ENCODE results near the gene ZNF304. TPM values are rescaled to one million over a fixed set of nuclear protein-coding genes. Genes with fewer than 3 reads are reported as not detected.

Gene ZNF304
- total and polyA plus RNA-seq, 5 donors from 2014 or later = 1.9 to 6.8 (median 3.1) TPM

DNA sequence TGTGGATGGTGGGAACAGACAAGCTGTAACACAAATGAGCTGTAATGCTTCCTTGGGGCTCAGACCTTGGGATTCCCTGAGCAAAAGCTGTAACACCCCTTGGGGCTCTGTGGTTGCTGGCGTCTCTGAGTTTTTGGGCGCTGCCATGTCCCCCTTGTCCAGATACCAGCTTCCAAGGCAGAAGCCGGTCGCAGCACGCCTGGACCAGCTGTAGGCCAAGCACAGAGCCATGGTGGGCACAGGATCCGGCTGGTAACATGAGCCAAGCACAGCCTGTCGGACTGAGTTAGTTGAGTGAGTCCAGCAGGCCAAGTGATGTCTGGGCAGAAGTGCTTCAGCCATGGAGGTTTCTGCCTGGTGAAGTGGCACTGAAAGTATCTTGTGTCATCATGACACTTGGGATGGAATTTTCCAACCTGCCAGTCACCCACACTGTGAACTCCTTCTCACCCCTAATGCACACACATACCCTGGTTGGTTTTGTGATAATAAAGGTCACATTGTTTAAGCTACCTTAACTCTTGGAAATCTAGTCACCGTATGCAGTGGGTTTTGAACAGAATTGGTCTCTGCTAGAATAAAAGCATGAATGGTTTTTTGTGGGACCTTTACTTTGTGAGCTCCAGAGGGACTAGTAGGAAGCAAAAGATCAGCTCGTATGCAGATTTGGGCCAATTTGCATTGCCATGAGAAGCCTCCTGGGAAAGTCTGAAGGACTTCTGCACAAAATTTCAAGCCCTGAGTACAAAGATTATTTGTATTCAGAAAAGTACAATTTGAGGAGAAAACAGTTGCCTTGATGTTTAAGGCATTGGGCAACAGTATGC lies 52.9 kb downstream of the ZNF304 start:
- peaks cover 7% of the 10 kb centered on the region for H3K36me3 ChIP-seq (ENCODE audit: control insufficient read depth, insufficient read depth, low read length)
- H3K27ac ChIP-seq (ENCODE audit: insufficient read depth, low read length, poor library complexity, severe bottlenecking) = no peak overlapping the region
- Mint-ChIP-seq H3K9me3 (peaks cover 0 to 22% (median 12%) of the 10 kb centered on the region in 7 donors), H3K27me3 (no peaks in the 10 kb centered on the region), H3K27ac (no peak overlapping the region), H3K4me1 (peaks cover 0 to 10% (median 6%) of the 10 kb centered on the region in 4 donors), H3K36me3 (peaks cover 20% of the 10 kb centered on the region), H3K4me3 (no peak overlapping the region)
- no peaks in the 10 kb centered on the region for H3K27me3 ChIP-seq (ENCODE audit: control insufficient read depth, insufficient read depth, low read length)
- H3K4me3 ChIP-seq (ENCODE audit: low read depth, low read length) = no peak overlapping the region
- ATAC-seq (ENCODE audit: low read depth in 2 of 2) (no peak), DNase-seq (no peak)
- H3K9me3 ChIP-seq (ENCODE audit: control insufficient read depth in 2 of 2, low read length in 2 of 2) = peaks cover 19 to 48% of the 10 kb centered on the region in 2 experiments
- no peaks in the 10 kb centered on the region for H3K4me1 ChIP-seq (ENCODE audit: control insufficient read depth, insufficient read depth, low read length, poor library complexity, severe bottlenecking)

- Histone ChIP-seq H3K27ac (ENCODE audit: insufficient read depth, low read length, poor library complexity, severe bottlenecking) (no peak overlapping the region), H3K4me3 (ENCODE audit: low read depth, low read length) (no peak overlapping the region), H3K27me3 (ENCODE audit: control insufficient read depth, insufficient read depth, low read length) (no peaks in the 10 kb centered on the region), H3K9me3 (ENCODE audit: control insufficient read depth in 2 of 2, low read length in 2 of 2) (peaks cover 7 to 26% of the 10 kb centered on the region in 2 experiments), H3K36me3 (ENCODE audit: control insufficient read depth, insufficient read depth, low read length) (no peaks in the 10 kb centered on the region), H3K4me1 (ENCODE audit: control insufficient read depth, insufficient read depth, low read length, poor library complexity, severe bottlenecking) (peaks cover 8% of the 10 kb centered on the region)
- Mint-ChIP-seq H3K36me3 (peaks cover 2% of the 10 kb centered on the region), H3K4me3 (peak overlapping the region in 1 of 4 donors; percentile 20), H3K27me3 (no peaks in the 10 kb centered on the region), H3K4me1 (peaks cover 11 to 21% (median 14%) of the 10 kb centered on the region in 4 donors), H3K9me3 (peaks cover 3 to 11% (median 6%) of the 10 kb centered on the region in 7 donors), H3K27ac (no peak overlapping the region)
- DNase-seq (peak; percentile 53 to 69 (median 66)), ATAC-seq (ENCODE audit: low read depth in 2 of 2) (peak; percentile 27 to 33)
Observed at GRCh38 chr19:57406516-57407123, 55.5 kb downstream of the ZNF304 start.

Other genes starting within 250 kb of the ZNF304 start
- gene USP29, start 231.3 kb upstream of the ZNF304 start, total RNA-seq = not detected
- not detected for gene USP29, start 231.3 kb upstream of the ZNF304 start, polyA plus RNA-seq
- gene ZIM3, start 206.1 kb upstream of the ZNF304 start, total RNA-seq = not detected
- not detected for gene ZIM3, start 206.1 kb upstream of the ZNF304 start, polyA plus RNA-seq
- not detected for gene DUXA, start 183.8 kb upstream of the ZNF304 start, total RNA-seq
- gene DUXA, start 183.8 kb upstream of the ZNF304 start, polyA plus RNA-seq = not detected
- gene ZNF264, start 159.8 kb upstream of the ZNF304 start, total RNA-seq = 35.9 TPM
- 10 to 100 TPM; 12.9 to 25.4 (median 18.1) TPM for gene ZNF264, start 159.8 kb upstream of the ZNF304 start, polyA plus RNA-seq
- gene AURKC, start 120.2 kb upstream of the ZNF304 start, total RNA-seq = 0.69 TPM
- under 1 TPM in 1 of 4 donors, not detected in 3; 0.22 TPM for gene AURKC, start 120.2 kb upstream of the ZNF304 start, polyA plus RNA-seq
- gene ZNF805, start 110.6 kb upstream of the ZNF304 start, total RNA-seq = 30.7 TPM
- 1 to 10 TPM; 1.9 to 6.6 (median 4.0) TPM for gene ZNF805, start 110.6 kb upstream of the ZNF304 start, polyA plus RNA-seq
- 68.5 TPM for gene ZNF460, start 70.8 kb upstream of the ZNF304 start, total RNA-seq
- gene ZNF460, start 70.8 kb upstream of the ZNF304 start, polyA plus RNA-seq = 1 to 10 TPM; 3.0 to 9.5 (median 5.3) TPM
- 4.5 TPM for gene ZNF543, start 30.8 kb upstream of the ZNF304 start, total RNA-seq
- 1 to 10 TPM; 2.6 to 6.6 (median 4.5) TPM for gene ZNF543, start 30.8 kb upstream of the ZNF304 start, polyA plus RNA-seq
- 11.4 TPM for gene TRAPPC2B, start 12.3 kb downstream of the ZNF304 start, total RNA-seq
- 10 to 100 TPM; 23.0 to 28.6 (median 25.3) TPM for gene TRAPPC2B, start 12.3 kb downstream of the ZNF304 start, polyA plus RNA-seq
- 2.1 TPM for gene ZNF547, start 12.3 kb downstream of the ZNF304 start, total RNA-seq
- gene ZNF547, start 12.3 kb downstream of the ZNF304 start, polyA plus RNA-seq = 1 to 10 TPM in 2 of 4 donors, under 1 TPM in 1, not detected in 1; 0.77 to 1.9 (median 1.5) TPM
- 75.9 TPM for gene ZNF548, start 38.6 kb downstream of the ZNF304 start, total RNA-seq
- 10 to 100 TPM; 14.6 to 21.7 (median 17.7) TPM for gene ZNF548, start 38.6 kb downstream of the ZNF304 start, polyA plus RNA-seq
- 5.6 TPM for gene ZNF17, start 59.9 kb downstream of the ZNF304 start, total RNA-seq
- gene ZNF17, start 59.9 kb downstream of the ZNF304 start, polyA plus RNA-seq = 1 to 10 TPM; 2.9 to 9.7 (median 5.3) TPM
- 5.1 TPM for gene ZNF749, start 84.1 kb downstream of the ZNF304 start, total RNA-seq
- 10 to 100 TPM in 1 of 4 donors, 1 to 10 TPM in 3; 6.2 to 10.9 (median 8.2) TPM for gene ZNF749, start 84.1 kb downstream of the ZNF304 start, polyA plus RNA-seq
- gene VN1R1, start 105.9 kb downstream of the ZNF304 start, total RNA-seq = 0.15 TPM
- gene VN1R1, start 105.9 kb downstream of the ZNF304 start, polyA plus RNA-seq = under 1 TPM in 1 of 4 donors, not detected in 3; 0.10 TPM
- gene ZNF772, start 126.3 kb downstream of the ZNF304 start, total RNA-seq = 0.74 TPM
- gene ZNF772, start 126.3 kb downstream of the ZNF304 start, polyA plus RNA-seq = 1 to 10 TPM in 3 of 4 donors, under 1 TPM in 1; 0.09 to 4.2 (median 3.4) TPM
- gene ZNF419, start 136.5 kb downstream of the ZNF304 start, total RNA-seq = 8.9 TPM
- 10 to 100 TPM in 1 of 4 donors, 1 to 10 TPM in 3; 5.9 to 11.0 (median 8.3) TPM for gene ZNF419, start 136.5 kb downstream of the ZNF304 start, polyA plus RNA-seq
- 7.2 TPM for gene ZNF773, start 148.7 kb downstream of the ZNF304 start, total RNA-seq
- gene ZNF773, start 148.7 kb downstream of the ZNF304 start, polyA plus RNA-seq = 10 to 100 TPM in 3 of 4 donors, 1 to 10 TPM in 1; 7.0 to 11.3 (median 10.6) TPM
- gene ZNF549, start 176.1 kb downstream of the ZNF304 start, total RNA-seq = 5.2 TPM
- 1 to 10 TPM; 4.3 to 9.2 (median 7.7) TPM for gene ZNF549, start 176.1 kb downstream of the ZNF304 start, polyA plus RNA-seq
- gene ZNF550, start 208.6 kb downstream of the ZNF304 start, total RNA-seq = 10.2 TPM
- 10 to 100 TPM in 2 of 4 donors, 1 to 10 TPM in 2; 5.8 to 18.7 (median 9.4) TPM for gene ZNF550, start 208.6 kb downstream of the ZNF304 start, polyA plus RNA-seq
- 4.4 TPM for gene ZNF416, start 227.6 kb downstream of the ZNF304 start, total RNA-seq
- 1 to 10 TPM; 4.1 to 9.5 (median 6.1) TPM for gene ZNF416, start 227.6 kb downstream of the ZNF304 start, polyA plus RNA-seq
- 3.4 TPM for gene ZIK1, start 232.9 kb downstream of the ZNF304 start, total RNA-seq
- 10 to 100 TPM in 1 of 4 donors, 1 to 10 TPM in 3; 5.6 to 10.2 (median 8.2) TPM for gene ZIK1, start 232.9 kb downstream of the ZNF304 start, polyA plus RNA-seq
- gene ZNF530, start 248.6 kb downstream of the ZNF304 start, total RNA-seq = 1.5 TPM
- gene ZNF530, start 248.6 kb downstream of the ZNF304 start, polyA plus RNA-seq = 1 to 10 TPM; 4.8 to 7.8 (median 7.4) TPM